ENCODE data around the gene SPATA6. TPM values are rescaled to one million over a fixed set of nuclear protein-coding genes. Genes with fewer than 3 reads are reported as not detected.
"Not testable (repeated sequence)": the region's sequence is repeated elsewhere in the genome, so short reads cannot be mapped to it uniquely, and the experiment has no call there.

Gene SPATA6
- total RNA-seq, 1 experiment from 2014 or later, result 3.4 TPM

- H3K9me3 ChIP-seq (replicated peaks), result no peaks in the 10 kb centered on the region
- H3K27me3 ChIP-seq, result no peaks in the 10 kb centered on the region
- no peak for DNase-seq
- H3K4me3 ChIP-seq, result no peak overlapping the region
- no peaks in the 10 kb centered on the region for H3K4me1 ChIP-seq
- no peaks in the 10 kb centered on the region; the same call in 1 of the 2 replicates for H3K36me3 ChIP-seq
- no peak overlapping the region for H3K27ac ChIP-seq
Measured at GRCh38 chr1:48344373-48344772, 127.6 kb downstream of the SPATA6 start.

GRCh38 chr1:48341221-48341620, 130.8 kb downstream of the SPATA6 start:
- no peak for DNase-seq
- Histone ChIP-seq H3K4me3 (no peak overlapping the region), H3K27ac (no peak overlapping the region), H3K9me3 (replicated peaks) (no peaks in the 10 kb centered on the region), H3K4me1 (no peaks in the 10 kb centered on the region), H3K36me3 (no peaks in the 10 kb centered on the region), H3K27me3 (no peaks in the 10 kb centered on the region)

DNA sequence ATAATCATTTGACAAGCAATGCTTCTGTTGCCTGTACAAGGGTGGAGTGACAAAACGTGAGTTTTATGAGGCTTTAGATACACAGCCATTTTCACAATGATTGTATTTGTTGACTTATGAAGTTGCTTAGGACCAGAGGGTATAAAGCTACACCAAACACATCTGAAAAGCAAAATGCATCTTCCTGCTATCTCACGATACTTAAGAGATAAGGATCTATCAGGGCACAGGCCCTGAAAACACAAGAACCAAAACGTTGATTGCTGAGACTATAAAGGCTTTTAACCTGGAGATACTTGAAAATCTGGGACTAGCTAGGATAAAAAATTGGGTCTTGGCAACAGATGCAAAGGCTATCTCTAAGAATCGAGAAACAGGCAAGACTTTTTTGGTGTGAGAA, 133.7 kb downstream of the SPATA6 start:
- H3K4me1 ChIP-seq, result no peaks in the 10 kb centered on the region
- no peaks in the 10 kb centered on the region for H3K9me3 ChIP-seq (replicated peaks)
- DNase-seq, result no peak
- no peak overlapping the region for H3K27ac ChIP-seq
- H3K36me3 ChIP-seq, result no peaks in the 10 kb centered on the region
- H3K27me3 ChIP-seq, result no peaks in the 10 kb centered on the region
- no peak overlapping the region for H3K4me3 ChIP-seq

DNA sequence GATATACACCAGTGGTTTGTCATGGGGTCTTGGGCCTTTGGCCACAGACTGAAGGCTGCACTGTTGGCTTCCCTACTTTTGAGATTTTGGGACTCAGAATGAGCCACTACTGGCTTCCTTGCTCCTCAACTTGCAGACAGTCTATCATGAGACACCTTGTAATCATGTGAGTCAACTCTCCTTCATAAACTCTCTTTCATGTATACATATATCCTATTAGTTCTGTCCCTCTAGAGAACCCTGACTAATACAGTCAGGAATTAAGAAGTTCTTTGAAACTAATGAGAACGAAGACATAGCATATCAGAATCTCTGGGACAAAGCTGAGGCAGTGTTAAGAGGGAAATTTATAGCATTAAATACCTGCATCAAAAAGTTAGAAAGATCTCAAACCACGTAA, 138.7 kb downstream of the SPATA6 start:
- Histone ChIP-seq H3K4me3 (no peak overlapping the region), H3K36me3 (no peaks in the 10 kb centered on the region), H3K4me1 (no peaks in the 10 kb centered on the region), H3K27me3 (no peaks in the 10 kb centered on the region), H3K9me3 (replicated peaks) (peaks cover 9% of the 10 kb centered on the region), H3K27ac (no peak overlapping the region)
- DNase-seq, result no peak

- Histone ChIP-seq H3K27ac (no peak overlapping the region), H3K9me3 (replicated peaks) (peaks cover 9% of the 10 kb centered on the region), H3K4me3 (no peak overlapping the region), H3K27me3 (no peaks in the 10 kb centered on the region), H3K4me1 (no peaks in the 10 kb centered on the region), H3K36me3 (no peaks in the 10 kb centered on the region)
- DNase-seq, result no peak
Measured at GRCh38 chr1:48332115-48332514, 139.9 kb downstream of the SPATA6 start.

- H3K4me3 ChIP-seq, result no peak overlapping the region
- no peaks in the 10 kb centered on the region for H3K36me3 ChIP-seq
- H3K4me1 ChIP-seq, result no peaks in the 10 kb centered on the region
- no peaks in the 10 kb centered on the region for H3K27me3 ChIP-seq
- no peak overlapping the region for H3K27ac ChIP-seq
- no peak for DNase-seq
- H3K9me3 ChIP-seq (replicated peaks), result peaks cover 9% of the 10 kb centered on the region
Measured at GRCh38 chr1:48329905-48330304, 142.1 kb downstream of the SPATA6 start.

GRCh38 chr1:48329486-48329885, 142.5 kb downstream of the SPATA6 start:
- no peaks in the 10 kb centered on the region for H3K27me3 ChIP-seq
- H3K36me3 ChIP-seq, result no peaks in the 10 kb centered on the region
- peaks cover 9% of the 10 kb centered on the region for H3K9me3 ChIP-seq (replicated peaks)
- no peak overlapping the region for H3K4me3 ChIP-seq
- no peak overlapping the region for H3K27ac ChIP-seq
- DNase-seq, result no peak
- no peaks in the 10 kb centered on the region for H3K4me1 ChIP-seq

DNA sequence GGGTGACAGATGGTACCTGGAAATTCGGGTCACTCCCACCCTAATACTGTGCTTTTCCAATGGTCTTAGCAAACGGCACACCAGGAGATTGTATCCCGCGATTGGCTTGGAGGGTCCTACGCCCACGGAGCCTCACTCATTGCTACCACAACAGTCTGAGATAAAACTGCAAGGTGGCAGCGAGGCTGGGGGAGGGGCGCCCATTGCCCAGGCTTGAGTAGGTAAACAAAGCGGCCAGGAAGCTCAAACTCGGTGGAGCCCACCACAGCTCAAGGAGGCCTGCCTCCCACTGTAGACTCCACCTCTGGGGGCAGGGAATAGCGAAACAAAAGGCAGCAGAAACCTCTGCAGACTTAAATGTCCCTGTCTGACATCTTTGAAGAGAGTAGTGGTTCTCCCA, 160.2 kb downstream of the SPATA6 start:
- not testable (repeated sequence) for H3K9me3 ChIP-seq (replicated peaks); H3K27ac ChIP-seq; H3K4me3 ChIP-seq; H3K27me3 ChIP-seq; H3K4me1 ChIP-seq; H3K36me3 ChIP-seq; DNase-seq

- DNase-seq, result no peak
- H3K9me3 ChIP-seq (replicated peaks), result 0 out of 2 replicates have a peak, but pooled peaks cover 5% of the 10 kb centered on the region
- H3K4me3 ChIP-seq, result no peak overlapping the region
- H3K27ac ChIP-seq, result no peak overlapping the region
- H3K4me1 ChIP-seq, result no peaks in the 10 kb centered on the region
- H3K27me3 ChIP-seq, result 0 out of 2 replicates have a peak, but pooled peaks cover 3% of the 10 kb centered on the region
- no peaks in the 10 kb centered on the region for H3K36me3 ChIP-seq
Measured at GRCh38 chr1:48309564-48310082, 162.4 kb downstream of the SPATA6 start.

DNA sequence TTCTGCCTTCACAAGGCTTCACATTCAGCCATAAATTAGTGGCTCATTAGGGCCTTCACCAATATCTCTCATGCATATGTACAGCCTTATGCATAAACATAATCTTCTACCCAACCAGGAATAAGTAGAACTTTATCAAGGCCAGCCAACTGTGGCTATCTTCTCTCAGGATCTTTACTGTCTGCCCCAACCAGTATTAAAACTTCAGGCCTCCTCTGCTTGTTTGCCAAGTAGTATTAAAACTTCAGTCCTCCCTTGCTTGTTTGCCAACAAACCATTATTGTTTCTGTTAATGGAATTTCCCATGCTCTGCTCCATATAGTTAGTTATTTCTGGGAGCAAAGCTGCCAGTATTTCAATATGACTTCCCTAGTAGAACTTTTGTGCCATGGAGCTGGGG, 169.4 kb downstream of the SPATA6 start:
- no peaks in the 10 kb centered on the region for H3K9me3 ChIP-seq (replicated peaks)
- H3K36me3 ChIP-seq, result no peaks in the 10 kb centered on the region
- no peak for DNase-seq
- 0 out of 2 replicates have a peak, but pooled peaks cover 3% of the 10 kb centered on the region for H3K27me3 ChIP-seq
- no peak overlapping the region for H3K27ac ChIP-seq
- H3K4me3 ChIP-seq, result no peak overlapping the region
- H3K4me1 ChIP-seq, result no peaks in the 10 kb centered on the region

- Histone ChIP-seq H3K4me1 (no peaks in the 10 kb centered on the region), H3K9me3 (replicated peaks) (no peaks in the 10 kb centered on the region), H3K27ac (no peak overlapping the region), H3K36me3 (no peaks in the 10 kb centered on the region), H3K4me3 (no peak overlapping the region), H3K27me3 (no peaks in the 10 kb centered on the region; the same call in 1 of the 2 replicates)
- DNase-seq, result no peak
Measured at GRCh38 chr1:48294656-48295055, 177.3 kb downstream of the SPATA6 start.

DNA sequence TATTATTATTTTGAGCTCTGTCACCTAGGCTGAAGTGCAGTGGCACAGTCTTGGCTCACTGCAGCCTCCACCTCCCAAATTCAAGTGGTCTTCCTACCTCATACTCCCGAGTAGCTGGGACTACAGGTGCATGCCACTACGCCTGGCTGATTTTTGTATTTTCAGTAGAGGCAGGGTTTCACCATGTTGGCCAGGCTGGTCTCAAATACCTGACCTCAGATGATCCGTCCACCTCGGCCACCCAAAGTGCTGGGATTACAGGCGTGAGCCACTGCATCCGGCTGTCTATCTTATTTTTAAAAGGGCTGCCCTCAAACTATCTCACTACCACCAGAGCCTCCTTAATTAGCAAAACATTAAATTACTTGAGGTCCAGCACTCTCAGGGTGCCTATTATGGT, 177.9 kb downstream of the SPATA6 start:
- not testable (repeated sequence) for H3K4me3 ChIP-seq; H3K27me3 ChIP-seq; H3K4me1 ChIP-seq; H3K36me3 ChIP-seq; H3K9me3 ChIP-seq (replicated peaks); DNase-seq; H3K27ac ChIP-seq

DNA sequence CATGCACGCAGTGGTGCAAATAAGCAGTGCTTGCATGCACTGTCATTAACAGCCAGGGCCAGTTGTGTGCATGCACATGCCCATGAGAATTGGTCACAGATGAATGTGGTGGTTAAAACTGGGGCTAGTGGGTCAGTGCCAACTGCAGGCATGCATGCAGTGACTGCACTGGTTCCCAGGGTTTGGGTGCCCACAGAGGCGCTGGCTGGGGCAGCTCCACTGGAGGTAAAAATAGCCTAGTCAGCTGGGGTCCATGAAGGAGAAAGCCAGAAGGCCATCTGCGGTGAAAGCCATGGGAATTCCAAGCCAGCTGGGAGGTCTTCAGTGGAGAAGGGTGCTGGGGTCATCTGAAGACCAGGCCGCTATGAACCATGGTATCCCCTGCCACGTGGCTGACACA, 179.3 kb downstream of the SPATA6 start:
- DNase-seq, result no peak
- H3K4me3 ChIP-seq, result no peak overlapping the region
- no peaks in the 10 kb centered on the region; the same call in 1 of the 2 replicates for H3K27me3 ChIP-seq
- H3K27ac ChIP-seq, result no peak overlapping the region
- H3K9me3 ChIP-seq (replicated peaks), result no peaks in the 10 kb centered on the region
- no peaks in the 10 kb centered on the region for H3K4me1 ChIP-seq
- no peaks in the 10 kb centered on the region for H3K36me3 ChIP-seq

GRCh38 chr1:48291421-48291820, 180.6 kb downstream of the SPATA6 start:
- H3K27ac ChIP-seq, result no peak overlapping the region
- H3K36me3 ChIP-seq, result no peaks in the 10 kb centered on the region
- peak in 1 of 2 experiments; percentile 31 for DNase-seq
- no peaks in the 10 kb centered on the region for H3K9me3 ChIP-seq (replicated peaks)
- H3K4me1 ChIP-seq, result no peaks in the 10 kb centered on the region
- no peaks in the 10 kb centered on the region; the same call in 1 of the 2 replicates for H3K27me3 ChIP-seq
- no peak overlapping the region for H3K4me3 ChIP-seq

DNA sequence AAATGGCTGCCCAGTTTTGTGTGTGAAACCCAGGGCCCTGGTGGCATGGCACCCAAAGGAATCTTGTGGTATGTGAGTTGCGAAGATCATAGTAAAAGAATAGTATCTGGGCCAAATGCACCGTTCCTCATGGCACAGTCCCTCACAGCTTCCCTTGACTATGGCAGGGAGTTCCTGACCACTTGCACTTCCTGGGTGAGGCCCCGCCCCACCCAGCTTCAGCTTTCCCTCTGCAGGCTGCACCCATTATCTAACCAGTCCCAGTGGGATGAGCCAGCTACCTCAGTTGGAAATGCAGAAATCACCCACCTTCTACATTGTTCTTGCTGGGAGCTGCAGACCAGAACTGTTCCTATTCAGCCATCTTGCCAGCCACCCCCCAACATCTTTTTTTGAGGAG, 186.5 kb downstream of the SPATA6 start:
- no peak for DNase-seq
- Histone ChIP-seq H3K9me3 (replicated peaks) (no peaks in the 10 kb centered on the region), H3K27ac (no peak overlapping the region), H3K36me3 (no peaks in the 10 kb centered on the region), H3K4me1 (no peaks in the 10 kb centered on the region), H3K27me3 (no peaks in the 10 kb centered on the region), H3K4me3 (no peak overlapping the region)

DNA sequence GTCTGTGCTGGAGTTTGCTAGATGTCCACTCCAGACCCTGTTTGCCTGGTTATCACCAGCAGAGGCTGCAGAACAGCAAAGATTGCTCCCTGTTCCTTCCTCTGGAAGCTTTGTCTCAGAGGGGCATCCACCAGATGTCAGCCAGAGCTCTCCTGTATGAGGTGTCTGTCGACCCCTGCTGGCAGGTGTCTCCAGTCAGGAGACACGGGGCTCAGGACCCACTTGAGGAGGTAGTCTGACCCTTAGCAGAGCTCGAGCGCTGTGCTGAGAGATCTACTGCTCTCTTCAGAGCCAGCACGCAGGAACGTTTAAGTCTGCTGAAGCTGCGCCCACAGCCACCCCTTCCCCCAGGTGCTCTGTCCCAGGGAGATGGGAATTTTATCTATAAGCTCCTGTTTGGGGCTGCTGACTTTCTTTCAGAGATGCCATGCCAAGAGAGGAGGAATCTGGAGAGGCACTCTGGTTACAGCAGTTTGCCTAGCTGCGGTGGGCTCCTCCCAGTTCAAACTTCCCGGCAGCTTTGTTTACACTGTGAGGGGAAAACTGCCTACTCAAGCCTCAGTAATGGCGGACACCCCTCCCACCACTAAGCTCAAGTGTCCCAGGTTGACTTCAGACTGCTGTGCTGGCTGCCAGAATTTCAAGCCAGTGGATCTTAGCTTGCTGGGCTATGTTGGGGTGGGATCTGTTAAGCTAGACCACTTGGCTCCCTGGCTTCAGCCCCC, 187.1 kb downstream of the SPATA6 start:
- H3K4me1 ChIP-seq; H3K27ac ChIP-seq; H3K4me3 ChIP-seq; H3K9me3 ChIP-seq (replicated peaks); H3K27me3 ChIP-seq; H3K36me3 ChIP-seq; DNase-seq: not testable (repeated sequence)
